ENCODE measurements around the gene WDFY4. TPM values are rescaled to one million over a fixed set of nuclear protein-coding genes. Genes with fewer than 3 reads are reported as not detected.

Gene WDFY4
- total and polyA plus RNA-seq, 9 of the 15 experiments (the other 6 are each of a cell fraction or from before 2014, with no cell fraction given) = 0.01 to 0.02 (median 0.01) TPM; not detected in 6

- no peak overlapping the region for H3K27ac ChIP-seq (ENCODE audit: extremely low read depth, low read depth, low read length)
- 0% methylated on average over 6 of the region's 6 CpGs for WGBS (ENCODE audit: insufficient coverage, low coverage, missing lambda C conversion rate)
- no peaks in the 10 kb centered on the region for H3K36me3 ChIP-seq (ENCODE audit: control insufficient read depth, insufficient read depth, low read length)
- FAIRE-seq (no peak), DNase-seq (ENCODE audit: extremely low read depth in 1 of 4, low spot score in 3 of 4) (no peak), ATAC-seq (no peak; the same call in 2 of the 3 replicates)
- in situ Hi-C loops (cut with MboI) (no loop called here), intact Hi-C loops (cut with micrococcal nuclease) (no loop called here)
- H3K9me3 ChIP-seq (replicated peaks; ENCODE audit: control insufficient read depth, insufficient read depth, low read depth, low read length) = no peaks in the 10 kb centered on the region
- no TSS peak for BruUV-seq (replicated peaks)
- H3K4me1 ChIP-seq (replicated peaks in 1 of 2; ENCODE audit: control insufficient read depth in 2 of 2, insufficient read depth in 2 of 2, low read length in 2 of 2) = no peaks in the 10 kb centered on the region
- no peaks in the 10 kb centered on the region for H4K20me1 ChIP-seq (replicated peaks; ENCODE audit: control insufficient read depth, insufficient read depth, low read length)
- peaks cover 26 to 76% of the 10 kb centered on the region in 2 experiments; a peak in 4 of 5 replicates for H3K27me3 ChIP-seq (ENCODE audit: control insufficient read depth in 2 of 2, insufficient read depth in 2 of 2, low read length in 2 of 2)
- CTCF ChIA-PET (ENCODE audit: low intra/inter-chr PET ratio) = no interaction called here
- H3K4me3 ChIP-seq = no peak overlapping the region
- no peak overlapping the region for H2AFZ ChIP-seq (ENCODE audit: low read depth, low read length)
- TF ChIP-seq ZNF398 (CRISPR knock-in tag; IDR thresholded peaks at IDR 0.05) = no peak
- no peak for TF ChIP-seq SRF (CRISPR knock-in tag; IDR thresholded peaks at IDR 0.05)
- TF ChIP-seq ETS1 (conservative IDR thresholded peaks at IDR 0.05; ENCODE audit: control insufficient read depth, low read depth, low read length) = no peak
- no peak overlapping the region for H3K9ac ChIP-seq (ENCODE audit: insufficient read depth in 1 of 2, low read depth in 2 of 2, low read length in 2 of 2)
- H3K79me2 ChIP-seq (ENCODE audit: control insufficient read depth, insufficient read depth, low read length) = no peaks in the 10 kb centered on the region
- H3K9me1 ChIP-seq (ENCODE audit: control insufficient read depth, insufficient read depth, low read length) = no peaks in the 10 kb centered on the region
- POLR2A ChIA-PET = interaction anchor here (0.6 to 1.7 kb wide), 2 partner anchors 12 to 23 kb away, joined by 3 to 9 read pairs; no protein-coding TSS in a partner anchor
- no peak overlapping the region for H3K4me2 ChIP-seq (ENCODE audit: insufficient read depth, low read length)
These were observed 254.4 kb downstream of the WDFY4 start for GRCh38 chr10:48938990-48939536.
